Measurements from ENCODE around the gene VIT.

GRCh38 chr2:36798724-36799123, 102.2 kb downstream of the VIT start:
- TF ChIP-seq POLR2A (IDR thresholded peaks at IDR 0.05; ENCODE audit: low read depth, low read length) (no peak), TAF1 (IDR thresholded peaks at IDR 0.05; ENCODE audit: low read depth, low read length) (no peak), POLR2AphosphoS5 (IDR thresholded peaks at IDR 0.05; ENCODE audit: low read depth, low read length) (no peak), SPI1 (IDR thresholded peaks at IDR 0.05; ENCODE audit: low read depth, low read length) (no peak), PAX5 (IDR thresholded peaks at IDR 0.05; ENCODE audit: insufficient read depth, low read length, severe bottlenecking) (no peak)

Data from GM12891 (cell line).